H1 (cell line): ENCODE results near the gene HS6ST3. TPM values are rescaled to one million over a fixed set of nuclear protein-coding genes. Genes with fewer than 3 reads are reported as not detected.

Experiments used
- NANOG ChIP-seq: IDR thresholded peaks from 2 replicates; pipeline ENCODE4 v1.6.1; 2011; ENCODE audit warnings: low read length, low read depth, mild to moderate bottlenecking, inconsistent platforms; ENCODE audit not compliant: insufficient read depth, poor library complexity, severe bottlenecking
- NRF1 ChIP-seq: IDR thresholded peaks from 2 replicates; pipeline ENCODE4 v1.6.1; 2011; ENCODE audit warnings: mild to moderate bottlenecking, low read depth, low read length, improper control_type of control experiment
- POU5F1 ChIP-seq: IDR thresholded peaks from 2 replicates; pipeline ENCODE4 v1.6.1; 2011; ENCODE audit warnings: low read depth, mild to moderate bottlenecking, low read length, moderate library complexity
- SIN3A ChIP-seq, 2 experiments: IDR thresholded peaks in 1 of 2; conservative IDR thresholded peaks in 1 of 2; 2 replicates each; pipeline ENCODE4 v1.6.1; 2011 to 2012; ENCODE audit warnings: low read length in 2 of 2, improper control_type of control experiment in 1 of 2, low read depth in 1 of 2, mild to moderate bottlenecking in 1 of 2
- ZNF274 ChIP-seq: IDR thresholded peaks from 2 replicates; pipeline ENCODE4 v1.7.0; 2012; ENCODE audit warnings: low read length, borderline replicate concordance; ENCODE audit errors: extremely low read depth
- polyA plus RNA-seq, 7 experiments: library from polyadenylated mRNA; depleted of rRNA in 3 of 7; stranded (reverse) in 5 of 7; unstranded in 2 of 7; fragments of >200 nt in 5 of 7; fragments of 200-250 nt in 2 of 7; gene quantifications; 1 replicate in 5 of 7; 2 replicates in 1 of 7; 4 replicates in 1 of 7; pipeline versions ENCODE4 v1.2.1 to v1.2.3, GENCODE V29; 2011 to 2013; ENCODE audit warnings: missing spikeins in 2 of 7, mixed read lengths in 2 of 7
- total RNA-seq: library from RNA; stranded (reverse); fragmentation: NEBNext Ultra II Directional; extraction: Animal tissue kit (Norgen Biotek cat#: 25700); gene quantifications from 2 replicates; pipeline ENCODE4 v1.2.1, GENCODE V29; 2021

Gene HS6ST3
- total and polyA plus RNA-seq, 2 of the 8 experiments (the other 6 are each of a cell fraction or from before 2014, with no cell fraction given): 0.45 to 1.2 TPM

GRCh38 chr13:96053003-96053703 lies 36.8 kb upstream of the HS6ST3 start, which contains the start of gene UGGT2 (continued):
- TF ChIP-seq ZNF274 (no peak), POU5F1 (no peak), SIN3A (conservative IDR thresholded peaks at IDR 0.05 in 1 of 2, IDR thresholded peaks at IDR 0.05 in 1 of 2; ENCODE audit: low read depth in 1 of 2, low read length in 2 of 2) (peak in 1 of 2 experiments; percentile 81; a peak in 1 of 4 replicates), NRF1 (peak; percentile 80), NANOG (no peak)
